ENCODE measurements around the gene LAMA4. TPM values are rescaled to one million over a fixed set of nuclear protein-coding genes. Genes with fewer than 3 reads are reported as not detected.

LAMA4 gene
- total and polyA plus RNA-seq, 2 of the 13 experiments (the other 11 are each of a cell fraction or from before 2014, with no cell fraction given) = not detected

GRCh38 chr6:112266331-112266730, 12.0 kb upstream of the LAMA4 start:
- H3K4me3 ChIP-seq (replicated peaks in 1 of 3; ENCODE audit: insufficient read depth in 1 of 3, low read depth in 2 of 3, low read length in 3 of 3) = no peak overlapping the region
- ATAC-seq (no peak), DNase-seq (ENCODE audit: low spot score) (no peak), FAIRE-seq (no peak)
- intact Hi-C loops (cut with micrococcal nuclease; ENCODE audit: unreplicated experiment) = no loop called here
- no peak overlapping the region for H2AFZ ChIP-seq (ENCODE audit: low read length)
- ChIA-PET POLR2A (no interaction called here), CTCF (ENCODE audit: low intra/inter-chr PET ratio, low total read pairs) (no interaction called here)
- no peak overlapping the region for H3K4me2 ChIP-seq (ENCODE audit: low read depth, low read length)
- H3K79me2 ChIP-seq (ENCODE audit: insufficient read depth, low read length) = no peaks in the 10 kb centered on the region
- H3K9me3 ChIP-seq (ENCODE audit: low read length) = no peaks in the 10 kb centered on the region
- H4K20me1 ChIP-seq (ENCODE audit: insufficient read depth, low read length) = no peaks in the 10 kb centered on the region
- TF ChIP-seq ZC3H4 (CRISPR knock-in tag; IDR thresholded peaks at IDR 0.05; ENCODE audit: borderline replicate concordance) (no peak), MNT (IDR thresholded peaks at IDR 0.05) (no peak), KDM3A (CRISPR knock-in tag; IDR thresholded peaks at IDR 0.05; ENCODE audit: low read depth) (no peak), PCBP1 (IDR thresholded peaks at IDR 0.05; ENCODE audit: borderline replicate concordance, low read depth, low read length) (no peak)
- no peaks in the 10 kb centered on the region for H3K36me3 ChIP-seq (replicated peaks in 1 of 2; ENCODE audit: control insufficient read depth in 1 of 2, insufficient read depth in 2 of 2, low read length in 2 of 2)
- no peak overlapping the region for H3K27ac ChIP-seq (ENCODE audit: extremely low read length, insufficient read depth, low read length)
- 62% methylated on average over 7 of the region's 7 CpGs for WGBS (ENCODE audit: low lambda C conversion rate)
- in situ Hi-C loops (cut with HindIII; ENCODE audit: extremely low pct_ligation_motif_present, low pct_unique_long_range_greater_than_20kb) = no loop called here
- H3K9ac ChIP-seq (ENCODE audit: insufficient read depth, low read depth, low read length) = no peak overlapping the region
- no TSS peak for BruUV-seq (replicated peaks)
- no peaks in the 10 kb centered on the region; a peak in 1 of 5 replicates for H3K27me3 ChIP-seq (ENCODE audit: control insufficient read depth in 1 of 2, insufficient read depth in 2 of 2, low read length in 2 of 2)
- H3K4me1 ChIP-seq (ENCODE audit: insufficient read depth, low read length) = no peaks in the 10 kb centered on the region

GRCh38 chr6:112259337-112259675, 4.9 kb upstream of the LAMA4 start:
- POLR2A ChIA-PET = no interaction called here
- TF ChIP-seq ELF1 (CRISPR knock-in tag; IDR thresholded peaks at IDR 0.05) = no peak
- TF ChIP-seq NFRKB (IDR thresholded peaks at IDR 0.05) = no peak
- no peak for TF ChIP-seq ZKSCAN1 (IDR thresholded peaks at IDR 0.05; ENCODE audit: low read length)
- TF ChIP-seq PAF1 (CRISPR knock-in tag; IDR thresholded peaks at IDR 0.05) = no peak
- no peak for TF ChIP-seq ATF7 (IDR thresholded peaks at IDR 0.05)
- no peak for TF ChIP-seq ATF7 (CRISPR knock-in tag; IDR thresholded peaks at IDR 0.05)
- no peak for TF ChIP-seq HBP1 (CRISPR knock-in tag; IDR thresholded peaks at IDR 0.05; ENCODE audit: low read depth)
- TF ChIP-seq MIER2 (CRISPR knock-in tag; IDR thresholded peaks at IDR 0.05) = no peak
- TF ChIP-seq CENPBD1 (CRISPR knock-in tag; IDR thresholded peaks at IDR 0.05; ENCODE audit: borderline replicate concordance, low read depth) = no peak
- no peak for TF ChIP-seq ARNTL (CRISPR knock-in tag; IDR thresholded peaks at IDR 0.05)
- TF ChIP-seq ISX (CRISPR knock-in tag; conservative IDR thresholded peaks at IDR 0.05) = no peak
- no peak for TF ChIP-seq USF2 (IDR thresholded peaks at IDR 0.05; ENCODE audit: low read depth, low read length)
- no peak for TF ChIP-seq USF2 (CRISPR knock-in tag; IDR thresholded peaks at IDR 0.05; ENCODE audit: borderline replicate concordance)
- no peak overlapping the region for H3K27ac ChIP-seq (ENCODE audit: extremely low read length, insufficient read depth, low read length)
- no peaks in the 10 kb centered on the region for H4K20me1 ChIP-seq (ENCODE audit: insufficient read depth, low read length)
- DNase-seq (ENCODE audit: low spot score) (no peak), FAIRE-seq (no peak), ATAC-seq (no peak)
- intact Hi-C loops (cut with micrococcal nuclease; ENCODE audit: unreplicated experiment) = no loop called here
- H3K27me3 ChIP-seq (ENCODE audit: control insufficient read depth in 1 of 2, insufficient read depth in 2 of 2, low read length in 2 of 2) = peaks cover 0 to 12% of the 10 kb centered on the region in 2 experiments; a peak in 4 of 5 replicates
- 25% methylated on average over 1 of the region's 1 CpG for WGBS (ENCODE audit: low lambda C conversion rate)
- H3K79me2 ChIP-seq (ENCODE audit: insufficient read depth, low read length) = no peaks in the 10 kb centered on the region
- H3K36me3 ChIP-seq (replicated peaks in 1 of 2; ENCODE audit: control insufficient read depth in 1 of 2, insufficient read depth in 2 of 2, low read length in 2 of 2) = no peaks in the 10 kb centered on the region
- no peak overlapping the region for H3K4me2 ChIP-seq (ENCODE audit: low read depth, low read length)
- no peaks in the 10 kb centered on the region for H3K9me3 ChIP-seq (ENCODE audit: low read length)
- no peaks in the 10 kb centered on the region for H3K4me1 ChIP-seq (ENCODE audit: insufficient read depth, low read length)
- in situ Hi-C loops (cut with HindIII; ENCODE audit: extremely low pct_ligation_motif_present, low pct_unique_long_range_greater_than_20kb) = no loop called here
- no peak overlapping the region for H3K4me3 ChIP-seq (replicated peaks in 1 of 3; ENCODE audit: insufficient read depth in 1 of 3, low read depth in 2 of 3, low read length in 3 of 3)
- no peak overlapping the region for H3K9ac ChIP-seq (ENCODE audit: insufficient read depth, low read depth, low read length)
- no peak overlapping the region for H2AFZ ChIP-seq (ENCODE audit: low read length)
- BruUV-seq (replicated peaks) = no TSS peak
- CTCF ChIA-PET (ENCODE audit: low intra/inter-chr PET ratio, low total read pairs) = no interaction called here
